ENCODE data around the gene OXT.

GRCh38 chr20:3072530-3073250 lies 1.3 kb downstream of the OXT start:
- no peak for TF ChIP-seq CTCF (IDR thresholded peaks at IDR 0.05; ENCODE audit: low read depth, low read length, poor library complexity, severe bottlenecking)
- no peak for TF ChIP-seq EZH2phosphoT487 (IDR thresholded peaks at IDR 0.05; ENCODE audit: borderline replicate concordance, low read length)
